HG03139 (cell line): Measurements from ENCODE around the gene STX2.
"Not testable (repeated sequence)": the region's sequence is repeated elsewhere in the genome, so short reads cannot be mapped to it uniquely, and the experiment has no call there.

Experiments used
- ATAC-seq: cut with Tn5 transposase; IDR thresholded peaks from one replicate; pipeline ENCODE4 v1.9.1; 2021; ENCODE audit not compliant: unreplicated experiment

The STX2 gene

GRCh38 chr12:130838951-130839769 is at the start of gene STX2:
TSS of gene STX2 (minus strand) at chr12:130839250. CDS start at chr12:130839099, 151 bp downstream.
- peak; percentile 73 for ATAC-seq

GRCh38 chr12:130887190-130887589 is 48.1 kb upstream of the STX2 start:
- not testable (repeated sequence) for ATAC-seq

- ATAC-seq, result no peak
Observed at GRCh38 chr12:130881548-130881947, 42.5 kb upstream of the STX2 start.

- no peak for ATAC-seq
Observed at GRCh38 chr12:130881046-130881445, 42.0 kb upstream of the STX2 start.

- ATAC-seq, result peak; percentile 43
Observed at GRCh38 chr12:130880411-130880885, 41.4 kb upstream of the STX2 start.

- no peak for ATAC-seq
Observed at GRCh38 chr12:130879781-130880389, 40.8 kb upstream of the STX2 start.

- ATAC-seq, result peak; percentile 89
Observed at GRCh38 chr12:130879212-130879686, 40.2 kb upstream of the STX2 start.

GRCh38 chr12:130878193-130879185 is 39.4 kb upstream of the STX2 start:
- ATAC-seq, result no peak

- no peak for ATAC-seq
Observed at GRCh38 chr12:130877333-130877732, 38.3 kb upstream of the STX2 start.

- ATAC-seq, result no peak
Observed at GRCh38 chr12:130876758-130877157, 37.7 kb upstream of the STX2 start.

- ATAC-seq, result no peak
Observed at GRCh38 chr12:130876297-130876696, 37.2 kb upstream of the STX2 start.

GRCh38 chr12:130875708-130876107 is 36.7 kb upstream of the STX2 start:
- not testable (repeated sequence) for ATAC-seq

GRCh38 chr12:130875193-130875592 is 36.1 kb upstream of the STX2 start:
- ATAC-seq, result no peak

- ATAC-seq, result no peak
Observed at GRCh38 chr12:130874696-130875095, 35.6 kb upstream of the STX2 start.

GRCh38 chr12:130873825-130874224 is 34.8 kb upstream of the STX2 start:
- ATAC-seq, result no peak

- ATAC-seq, result no peak
Observed at GRCh38 chr12:130873106-130873795, 34.2 kb upstream of the STX2 start.

GRCh38 chr12:130872179-130873096 is 33.4 kb upstream of the STX2 start:
- peak; percentile 19 for ATAC-seq

GRCh38 chr12:130871286-130872178 is 32.5 kb upstream of the STX2 start, which contains the start of gene RAN:
TSS of gene RAN (plus strand) at chr12:130872066. CDS start at chr12:130872594, 528 bp downstream.
- ATAC-seq, result peak; percentile 64
